ENCODE measurements around the gene CDK6. TPM values are rescaled to one million over a fixed set of nuclear protein-coding genes. Genes with fewer than 3 reads are reported as not detected.

The CDK6 gene
- total RNA-seq, 2 experiments from 2014 or later = 130 to 138 TPM

GRCh38 chr7:92586403-92586802 is 250.0 kb downstream of the CDK6 start:
- Mint-ChIP-seq H3K4me1 (ENCODE audit: low read depth) (peaks cover 59% of the 10 kb centered on the region), H3K27ac (peak overlapping the region; percentile 50), H3K27me3 (no peaks in the 10 kb centered on the region), H3K4me3 (peak overlapping the region; percentile 6), H3K36me3 (ENCODE audit: low read depth) (peaks cover 45% of the 10 kb centered on the region), H3K9me3 (peaks cover 4% of the 10 kb centered on the region)
- CTCF ChIA-PET = interaction anchor here (1.0 kb wide), 2 partner anchors 58 to 246 kb away, joined by 3 read pairs; partner anchors contain the start of genes PEX1 and RBM48
- DNase-seq (no peak), ATAC-seq (no peak)
- intact Hi-C loops (cut with micrococcal nuclease) = loop anchor here (5.0 kb wide), 1 partner anchor 59 kb away; the partner anchor contains the start of genes PEX1 and RBM48
- POLR2A ChIA-PET = interaction anchor here (1.4 kb wide), 1 partner anchor 19 kb away, joined by 4 read pairs; no protein-coding TSS in a partner anchor
- TF ChIP-seq, protein P1, sequence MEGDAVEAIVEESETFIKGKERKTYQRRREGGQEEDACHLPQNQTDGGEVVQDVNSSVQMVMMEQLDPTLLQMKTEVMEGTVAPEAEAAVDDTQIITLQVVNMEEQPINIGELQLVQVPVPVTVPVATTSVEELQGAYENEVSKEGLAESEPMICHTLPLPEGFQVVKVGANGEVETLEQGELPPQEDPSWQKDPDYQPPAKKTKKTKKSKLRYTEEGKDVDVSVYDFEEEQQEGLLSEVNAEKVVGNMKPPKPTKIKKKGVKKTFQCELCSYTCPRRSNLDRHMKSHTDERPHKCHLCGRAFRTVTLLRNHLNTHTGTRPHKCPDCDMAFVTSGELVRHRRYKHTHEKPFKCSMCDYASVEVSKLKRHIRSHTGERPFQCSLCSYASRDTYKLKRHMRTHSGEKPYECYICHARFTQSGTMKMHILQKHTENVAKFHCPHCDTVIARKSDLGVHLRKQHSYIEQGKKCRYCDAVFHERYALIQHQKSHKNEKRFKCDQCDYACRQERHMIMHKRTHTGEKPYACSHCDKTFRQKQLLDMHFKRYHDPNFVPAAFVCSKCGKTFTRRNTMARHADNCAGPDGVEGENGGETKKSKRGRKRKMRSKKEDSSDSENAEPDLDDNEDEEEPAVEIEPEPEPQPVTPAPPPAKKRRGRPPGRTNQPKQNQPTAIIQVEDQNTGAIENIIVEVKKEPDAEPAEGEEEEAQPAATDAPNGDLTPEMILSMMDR (IDR thresholded peaks at IDR 0.05) = no peak

DNA sequence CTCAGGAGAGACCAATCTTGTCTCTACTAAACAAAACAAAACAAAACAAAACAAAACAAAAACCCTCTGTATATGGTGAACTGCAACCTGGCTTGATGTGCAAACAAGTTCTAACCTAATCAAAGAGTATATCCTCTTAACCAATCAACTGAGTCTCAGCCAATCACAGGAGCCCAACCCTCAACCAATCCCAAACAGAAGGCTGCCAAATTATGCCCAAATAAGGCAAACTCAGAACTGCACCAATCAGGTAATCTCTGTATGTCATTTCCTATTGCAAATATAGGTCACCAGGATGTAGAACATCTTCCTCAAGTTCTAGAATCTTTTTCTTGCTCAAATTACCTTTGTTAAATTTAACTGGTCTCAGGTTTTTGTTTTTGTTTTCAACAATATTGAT is 251.4 kb downstream of the CDK6 start:
- H3K36me3 Mint-ChIP-seq (ENCODE audit: low read depth) = peaks cover 53% of the 10 kb centered on the region
- no peak overlapping the region for H3K4me3 Mint-ChIP-seq
- ChIA-PET CTCF (no interaction called here), POLR2A (interaction anchor here (1.2 kb wide), 1 partner anchor 13 kb away, joined by 3 read pairs; no protein-coding TSS in a partner anchor)
- H3K4me1 Mint-ChIP-seq (ENCODE audit: low read depth) = peaks cover 55% of the 10 kb centered on the region
- H3K27me3 Mint-ChIP-seq = no peaks in the 10 kb centered on the region
- ATAC-seq (peak; percentile 27), DNase-seq (peak; percentile 24)
- H3K9me3 Mint-ChIP-seq = peaks cover 4% of the 10 kb centered on the region
- intact Hi-C loops (cut with micrococcal nuclease) = loop anchor here (5.0 kb wide), 1 partner anchor 58 kb away; the partner anchor contains the start of genes PEX1 and RBM48
- peak overlapping the region; percentile 87 for H3K27ac Mint-ChIP-seq
- TF ChIP-seq, protein P1 (IDR thresholded peaks at IDR 0.05) = no peak

DNA sequence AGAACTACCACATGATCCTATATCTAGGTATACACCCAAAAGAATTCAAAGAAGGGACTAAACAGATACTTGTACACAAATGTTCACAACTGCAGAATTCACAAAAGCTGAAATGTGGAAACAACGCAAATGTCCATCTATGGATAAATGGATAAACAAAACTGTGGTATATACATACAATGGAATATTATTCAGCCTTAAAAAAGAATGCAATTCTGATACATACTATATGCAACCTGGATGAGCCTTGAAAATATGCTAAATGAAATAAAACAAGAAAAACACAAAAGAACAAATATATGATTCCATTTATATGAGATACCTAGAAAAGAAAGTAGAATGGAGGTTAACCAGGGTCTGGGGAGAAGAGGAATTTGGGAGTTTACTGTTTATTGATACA is 253.4 kb downstream of the CDK6 start:
- POLR2A ChIA-PET = interaction anchor here (1.0 kb wide), 1 partner anchor 18 kb away, joined by 4 read pairs; no protein-coding TSS in a partner anchor
- ATAC-seq = no peak
- peaks cover 43% of the 10 kb centered on the region for H3K4me1 Mint-ChIP-seq (ENCODE audit: low read depth)
- no peak overlapping the region for H3K27ac Mint-ChIP-seq
- DNase-seq = no peak
- H3K36me3 Mint-ChIP-seq (ENCODE audit: low read depth) = peaks cover 58% of the 10 kb centered on the region
- H3K27me3 Mint-ChIP-seq = no peaks in the 10 kb centered on the region
- CTCF ChIA-PET = interaction anchor here (1.7 kb wide), 1 partner anchor 14 kb away, joined by 3 read pairs; no protein-coding TSS in a partner anchor
- no peak overlapping the region for H3K4me3 Mint-ChIP-seq
- H3K9me3 Mint-ChIP-seq = peaks cover 4% of the 10 kb centered on the region
- intact Hi-C loops (cut with micrococcal nuclease) = no loop called here
- TF ChIP-seq, protein P1 (IDR thresholded peaks at IDR 0.05) = no peak

DNA sequence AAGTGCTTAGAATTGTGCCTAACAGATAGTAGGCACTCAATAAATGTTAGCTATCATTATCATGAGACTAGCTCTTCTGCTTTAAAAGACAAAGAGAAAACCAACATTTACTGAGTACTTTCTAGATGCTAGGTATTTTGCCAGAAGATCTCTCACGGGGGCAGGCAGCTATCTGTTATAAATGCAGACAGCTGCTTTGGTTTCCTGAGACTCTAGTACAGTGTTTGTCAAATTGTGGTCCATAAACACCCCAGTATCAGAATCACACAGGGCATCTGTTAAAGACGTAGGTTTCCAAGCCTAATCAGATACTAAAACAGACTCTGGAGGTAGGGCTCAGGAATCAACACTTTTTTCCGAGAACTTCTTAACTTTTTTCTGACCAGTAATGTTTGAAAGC is 260.1 kb downstream of the CDK6 start:
- H3K4me3 Mint-ChIP-seq = no peak overlapping the region
- peaks cover 4% of the 10 kb centered on the region for H3K4me1 Mint-ChIP-seq (ENCODE audit: low read depth)
- H3K9me3 Mint-ChIP-seq = no peaks in the 10 kb centered on the region
- intact Hi-C loops (cut with micrococcal nuclease) = no loop called here
- H3K27ac Mint-ChIP-seq = no peak overlapping the region
- DNase-seq = no peak
- TF ChIP-seq, protein P1 (IDR thresholded peaks at IDR 0.05) = no peak
- peaks cover 48% of the 10 kb centered on the region for H3K36me3 Mint-ChIP-seq (ENCODE audit: low read depth)
- POLR2A ChIA-PET = interaction anchor here (2.0 kb wide), 1 partner anchor 13 kb away, joined by 7 read pairs; the partner anchor contains the start of gene FAM133B
- no peak for ATAC-seq
- H3K27me3 Mint-ChIP-seq = no peaks in the 10 kb centered on the region
- CTCF ChIA-PET = no interaction called here

- CTCF ChIA-PET = interaction anchor here (1.0 kb wide), 1 partner anchor 13 kb away, joined by 3 read pairs; no protein-coding TSS in a partner anchor
- no peaks in the 10 kb centered on the region for H3K27me3 Mint-ChIP-seq
- POLR2A ChIA-PET = interaction anchor here (1.2 kb wide), 2 partner anchors 10 to 14 kb away, joined by 3 to 4 read pairs; no protein-coding TSS in a partner anchor
- H3K9me3 Mint-ChIP-seq = no peaks in the 10 kb centered on the region
- no peak overlapping the region for H3K27ac Mint-ChIP-seq
- DNase-seq (no peak), ATAC-seq (no peak)
- peaks cover 2% of the 10 kb centered on the region for H3K4me1 Mint-ChIP-seq (ENCODE audit: low read depth)
- H3K36me3 Mint-ChIP-seq (ENCODE audit: low read depth) = peaks cover 37% of the 10 kb centered on the region
- TF ChIP-seq, protein P1 (IDR thresholded peaks at IDR 0.05) = no peak
- no peak overlapping the region for H3K4me3 Mint-ChIP-seq
- intact Hi-C loops (cut with micrococcal nuclease) = no loop called here
These were observed 267.2 kb downstream of the CDK6 start for GRCh38 chr7:92569137-92569536.

All from activated CD8-positive, alpha-beta T cell treated with anti-CD3 and anti-CD28 coated beads for 36 hours (primary cell).